GM21515 (cell line): ENCODE measurements around the gene FGFR3.

Experiments used
- ATAC-seq: cut with Tn5 transposase; IDR thresholded peaks from one replicate; pipeline ENCODE4 v1.9.1; 2021; ENCODE audit not compliant: unreplicated experiment

FGFR3 gene

DNA sequence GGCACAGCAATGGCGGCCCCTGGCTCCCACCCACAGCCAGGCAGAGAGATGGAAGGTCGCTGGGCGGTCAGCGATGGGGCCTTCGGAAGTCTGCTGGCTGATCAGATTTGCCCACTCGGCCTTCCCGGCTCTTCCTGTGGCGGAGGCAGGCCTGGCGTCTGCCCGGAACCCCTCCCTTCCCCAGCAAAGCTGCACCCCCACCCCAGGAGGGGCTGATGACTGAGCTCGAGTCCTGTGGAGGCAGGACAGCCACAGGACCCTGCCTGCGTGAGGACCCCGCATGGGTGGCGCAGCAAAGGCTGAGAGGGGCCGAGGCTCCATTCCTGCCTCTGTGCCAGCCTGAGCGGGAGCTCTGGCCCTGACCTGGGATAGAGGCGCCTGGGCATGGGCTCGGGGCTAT is 37.0 kb upstream of the FGFR3 start:
- ATAC-seq = no peak

DNA sequence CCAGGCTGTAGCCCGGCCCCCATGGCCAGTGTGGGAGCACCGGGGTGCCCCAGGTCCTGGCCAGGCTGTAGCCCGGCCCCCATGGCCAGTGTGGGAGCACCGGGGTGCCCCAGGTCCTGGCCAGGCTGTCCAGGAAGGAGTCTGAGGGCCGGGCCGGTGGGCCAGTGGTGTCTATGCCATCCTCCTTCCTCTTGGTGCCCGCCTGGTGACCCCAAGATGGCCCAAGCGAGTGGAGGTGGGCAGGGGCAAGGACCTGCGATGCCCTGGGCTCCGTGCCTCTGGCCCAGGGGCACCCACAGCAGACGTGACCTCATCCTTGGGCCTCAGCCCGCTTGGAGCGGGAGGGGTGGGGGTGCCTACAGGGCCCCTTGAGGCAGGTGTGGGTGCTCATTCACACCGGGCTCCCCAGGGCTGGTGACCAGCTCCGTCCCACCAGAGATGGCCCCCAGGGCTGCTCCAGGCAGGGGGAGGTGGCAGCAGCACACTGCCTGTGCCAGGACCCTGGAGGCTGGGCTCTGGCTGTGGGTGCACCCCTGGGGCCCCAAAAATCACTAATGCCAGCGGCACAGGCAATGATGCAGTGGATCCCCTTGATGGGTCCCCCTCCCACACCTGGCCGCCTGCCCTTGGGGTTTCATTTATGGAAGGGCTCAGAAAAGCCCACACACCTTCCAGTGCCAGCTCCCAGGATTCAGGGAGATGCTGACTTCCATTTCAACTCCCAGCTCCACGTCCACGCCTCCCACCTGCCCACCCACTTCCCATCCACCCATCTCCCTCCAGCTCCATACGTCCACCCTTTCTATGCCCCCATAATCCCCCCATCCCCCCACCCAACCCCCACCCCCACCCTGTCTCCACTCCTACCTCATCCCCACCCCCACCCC is 36.0 kb upstream of the FGFR3 start:
- no peak for ATAC-seq

DNA sequence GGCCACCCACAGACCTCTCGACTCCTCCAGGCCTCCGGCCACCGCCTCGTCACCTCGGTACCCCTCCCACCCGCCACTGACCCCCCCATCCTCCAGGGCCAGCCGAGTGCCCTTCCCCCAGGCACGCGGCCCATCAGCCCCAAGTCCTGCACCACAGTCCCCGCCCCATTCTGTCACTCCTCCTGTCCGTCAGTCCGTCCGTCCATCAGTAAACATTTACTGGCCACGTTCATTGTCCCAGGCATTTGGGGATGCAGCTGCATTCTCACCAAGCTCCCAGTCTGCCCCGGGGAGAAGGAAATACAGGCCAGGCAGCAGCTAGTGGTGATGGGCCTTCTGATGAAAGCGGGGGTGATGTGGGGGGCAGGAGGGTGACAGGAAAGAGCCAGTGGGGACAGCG is 35.3 kb upstream of the FGFR3 start:
- no peak for ATAC-seq

DNA sequence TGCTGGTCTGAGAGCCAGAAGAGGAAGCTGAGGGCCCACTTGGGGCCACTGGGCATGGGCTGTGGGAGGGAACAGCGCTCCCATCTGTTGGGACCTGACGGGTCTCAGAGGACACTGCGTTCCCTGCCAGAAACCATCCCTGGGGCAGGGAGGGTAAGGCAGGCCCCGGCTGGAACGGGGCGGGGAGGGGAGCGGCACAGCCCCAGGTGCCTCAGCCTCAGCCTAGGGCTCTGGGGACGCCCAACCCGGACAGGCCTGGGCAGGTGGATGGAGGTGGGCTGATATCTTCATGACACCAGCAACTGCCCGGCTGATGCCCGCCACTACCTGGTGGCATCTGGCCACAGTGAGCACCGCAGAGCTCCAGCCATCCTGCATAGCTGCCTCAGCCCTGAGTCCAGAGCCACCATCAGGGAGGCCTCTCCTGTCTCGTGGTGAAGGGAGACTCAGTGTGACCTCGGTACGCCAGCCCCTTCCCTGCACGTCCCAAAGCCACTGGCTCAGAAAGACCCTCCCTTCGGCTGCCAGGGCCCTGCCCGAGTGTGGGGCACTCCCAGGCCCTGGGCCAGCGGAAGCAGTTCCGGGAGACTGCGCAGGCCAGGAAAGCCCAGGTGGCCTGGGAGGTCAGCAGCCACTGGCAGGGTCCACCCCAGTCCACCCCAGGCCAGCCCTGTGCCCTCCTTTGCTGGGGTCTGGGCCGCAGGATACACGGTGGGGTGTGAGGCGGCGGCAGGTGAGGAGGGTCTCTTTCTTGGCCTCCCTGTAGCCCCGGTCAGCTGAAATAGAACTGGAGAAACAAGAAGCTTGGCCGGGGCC is 34.6 kb upstream of the FGFR3 start:
- ATAC-seq = no peak

- ATAC-seq = no peak
Observed at GRCh38 chr4:1759170-1759817, 33.8 kb upstream of the FGFR3 start.

DNA sequence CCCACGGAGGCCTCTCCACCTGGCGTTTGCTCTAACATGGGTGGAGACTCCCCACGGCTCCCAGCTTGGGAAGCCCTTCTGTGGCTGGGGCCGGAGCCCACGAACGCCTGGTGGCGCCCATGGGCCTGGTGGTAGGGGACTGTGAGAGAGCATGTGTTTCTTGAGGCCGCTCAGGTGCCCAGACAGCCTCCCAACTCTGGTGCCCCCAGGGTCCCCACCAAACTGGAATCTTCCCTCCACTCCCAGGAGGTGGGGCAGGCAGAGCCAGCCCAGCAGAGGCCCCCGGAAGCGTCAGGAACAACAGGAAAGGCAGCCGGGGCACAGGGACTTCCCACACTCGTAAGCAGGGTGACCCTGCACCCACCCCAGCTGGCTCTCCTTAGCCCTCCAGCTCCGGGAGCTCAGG is 33.3 kb upstream of the FGFR3 start:
- ATAC-seq = no peak

DNA sequence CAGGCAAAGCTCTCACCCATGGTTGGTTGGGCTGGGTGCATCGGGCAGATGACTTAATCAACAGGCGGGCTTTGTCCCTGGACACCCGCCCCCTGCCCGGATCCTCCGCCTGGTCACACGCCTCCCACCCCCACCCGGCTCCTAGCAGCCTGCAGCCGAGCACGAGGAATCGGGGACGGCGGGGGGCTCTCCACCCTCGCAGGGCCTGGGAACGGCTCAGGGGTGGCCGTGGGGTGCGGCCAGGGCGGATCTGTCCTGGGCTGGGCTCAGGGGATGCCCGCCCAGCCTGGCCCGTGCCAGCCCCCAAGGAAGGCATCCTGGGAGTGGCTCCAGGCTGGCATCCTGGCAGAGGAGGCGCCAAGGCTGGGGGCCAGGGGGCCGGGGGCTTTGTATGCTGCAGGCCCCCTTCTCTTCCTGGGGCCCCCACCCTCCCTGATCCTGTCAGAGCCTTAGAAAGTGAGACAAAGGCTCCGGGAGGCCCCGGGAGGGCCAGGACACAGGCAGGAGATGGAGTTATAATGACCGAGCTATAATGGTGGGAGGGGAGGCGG is 32.5 kb upstream of the FGFR3 start:
- ATAC-seq = no peak

DNA sequence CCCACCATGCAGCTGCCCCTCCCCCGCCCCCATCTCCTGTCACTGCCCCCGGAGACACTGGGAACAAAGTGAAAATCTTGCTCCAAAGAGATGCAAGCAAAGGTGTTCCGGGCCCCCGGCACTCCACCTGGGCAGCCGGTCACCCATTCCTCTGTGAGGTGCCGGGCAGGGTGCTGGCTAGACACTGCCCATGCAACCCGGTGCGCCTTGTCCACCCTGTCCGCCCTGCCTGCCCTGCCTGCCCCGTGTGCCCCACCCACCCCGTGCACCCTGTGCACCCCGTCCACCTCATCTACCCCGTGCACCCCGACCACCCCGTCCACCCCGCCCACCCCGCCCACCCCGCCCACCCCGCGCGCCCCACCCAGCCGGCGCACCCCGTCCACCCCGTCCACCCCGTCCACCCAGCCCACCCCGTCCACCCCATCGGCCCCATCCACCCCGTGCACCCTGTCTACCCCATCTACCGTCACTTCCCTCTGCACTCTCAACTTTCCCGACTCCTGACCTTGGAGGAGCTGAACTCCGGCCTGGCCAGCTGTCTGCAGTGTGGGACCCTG is 31.9 kb upstream of the FGFR3 start:
- ATAC-seq = no peak

- no peak for ATAC-seq
Observed at GRCh38 chr4:1762264-1763010, 30.7 kb upstream of the FGFR3 start.

GRCh38 chr4:1763070-1763549 is 30.0 kb upstream of the FGFR3 start:
- no peak for ATAC-seq

DNA sequence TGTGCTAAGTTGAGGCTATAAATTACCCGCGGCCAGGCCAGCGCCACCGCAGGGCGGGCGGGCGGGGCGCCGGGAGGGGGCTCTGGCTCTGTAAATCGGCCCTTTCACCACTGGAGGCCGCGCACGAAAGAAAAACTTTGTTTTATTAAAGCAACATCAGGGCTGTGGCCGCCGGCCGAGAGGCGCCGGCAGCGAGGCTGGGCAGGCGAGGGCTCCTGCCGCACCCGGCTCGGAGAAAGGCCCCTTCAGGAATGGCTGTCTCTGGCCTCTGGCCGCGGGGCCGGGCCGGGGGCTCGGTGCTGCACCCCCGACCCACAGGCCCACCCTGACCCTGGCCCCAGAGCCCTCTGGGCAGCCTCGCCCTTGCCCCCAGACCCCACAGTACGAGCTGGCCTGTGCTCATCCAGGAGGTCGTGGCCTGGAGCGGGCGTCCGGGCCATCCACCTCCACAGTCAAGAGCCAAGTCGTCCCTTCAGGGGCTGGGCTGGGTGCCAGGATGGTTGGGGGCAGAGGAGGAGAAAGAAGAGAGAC is 29.5 kb upstream of the FGFR3 start:
- no peak for ATAC-seq

- ATAC-seq = no peak
Observed at GRCh38 chr4:1764670-1765069, 28.4 kb upstream of the FGFR3 start.

- ATAC-seq = no peak
Observed at GRCh38 chr4:1765409-1766072, 27.6 kb upstream of the FGFR3 start.

GRCh38 chr4:1766106-1767060 is 26.7 kb upstream of the FGFR3 start:
- no peak for ATAC-seq

DNA sequence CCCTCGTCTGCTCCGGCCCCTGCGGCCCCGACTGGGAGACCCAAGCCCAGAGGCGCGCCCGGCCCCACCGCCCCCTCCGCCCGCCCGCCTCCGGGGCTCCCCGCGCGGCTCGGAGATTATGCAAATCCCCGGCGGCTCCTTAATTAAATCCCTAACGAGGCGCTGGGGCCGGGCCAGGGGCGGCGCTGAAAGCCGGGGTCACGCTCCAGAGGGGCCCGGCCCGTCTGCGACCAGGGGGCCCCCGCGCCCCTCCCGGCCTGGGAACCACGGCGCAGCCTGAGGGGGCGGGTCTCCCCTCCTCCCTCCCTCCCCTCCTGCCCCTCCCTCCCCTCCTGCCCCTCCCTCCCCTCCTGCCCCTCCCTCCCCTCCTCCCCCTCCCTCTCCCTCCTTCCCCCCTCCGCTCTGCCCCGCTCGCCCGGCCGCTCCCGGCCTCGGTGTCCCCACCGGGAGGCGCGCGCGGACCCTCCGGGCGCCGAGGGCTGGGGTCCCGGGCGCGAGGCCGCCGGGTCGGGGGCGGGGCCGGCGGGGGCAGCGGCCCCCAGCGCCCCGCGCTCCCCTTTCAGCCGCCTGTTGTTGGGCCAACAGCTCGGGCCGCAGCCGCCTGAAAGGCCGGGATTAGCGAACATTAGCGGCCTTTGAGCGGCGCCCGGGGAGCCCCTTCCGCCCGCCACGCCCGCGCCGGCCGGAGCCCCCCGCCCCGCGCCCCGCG is 25.9 kb upstream of the FGFR3 start:
- ATAC-seq = no peak

DNA sequence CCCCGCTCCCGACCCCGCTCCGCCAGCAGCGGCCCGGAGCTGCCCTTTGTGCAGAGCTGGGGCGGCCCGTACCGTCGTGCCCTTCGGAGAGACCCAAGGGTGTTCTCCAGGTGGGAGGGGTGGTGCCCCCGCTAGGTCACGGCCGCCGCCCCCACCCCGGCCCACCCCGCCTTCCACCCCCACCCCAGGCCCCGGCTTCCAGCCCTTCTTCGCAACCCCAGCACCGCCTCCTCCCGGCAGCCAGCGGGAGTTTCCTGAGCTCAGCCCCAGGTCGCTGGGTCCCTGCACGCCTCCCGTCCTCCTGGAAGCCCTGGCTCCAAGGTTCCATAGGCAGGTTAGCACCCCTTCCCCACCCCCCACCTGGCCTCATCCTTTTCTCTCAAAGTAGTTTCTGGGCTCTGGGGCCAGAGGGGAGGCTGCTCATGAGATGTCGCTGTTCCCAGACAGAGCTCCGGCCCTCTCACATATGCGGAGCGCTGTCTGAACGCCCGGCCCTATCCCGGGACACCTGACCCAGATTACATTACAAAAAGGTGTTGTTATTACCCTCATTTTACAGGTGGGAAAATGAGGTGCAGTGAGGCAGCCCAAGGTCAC is 25.2 kb upstream of the FGFR3 start:
- ATAC-seq = no peak

- ATAC-seq = no peak
Observed at GRCh38 chr4:1768367-1769034, 24.6 kb upstream of the FGFR3 start.
